ENCODE results near the gene CENPV.

CENPV gene

DNA sequence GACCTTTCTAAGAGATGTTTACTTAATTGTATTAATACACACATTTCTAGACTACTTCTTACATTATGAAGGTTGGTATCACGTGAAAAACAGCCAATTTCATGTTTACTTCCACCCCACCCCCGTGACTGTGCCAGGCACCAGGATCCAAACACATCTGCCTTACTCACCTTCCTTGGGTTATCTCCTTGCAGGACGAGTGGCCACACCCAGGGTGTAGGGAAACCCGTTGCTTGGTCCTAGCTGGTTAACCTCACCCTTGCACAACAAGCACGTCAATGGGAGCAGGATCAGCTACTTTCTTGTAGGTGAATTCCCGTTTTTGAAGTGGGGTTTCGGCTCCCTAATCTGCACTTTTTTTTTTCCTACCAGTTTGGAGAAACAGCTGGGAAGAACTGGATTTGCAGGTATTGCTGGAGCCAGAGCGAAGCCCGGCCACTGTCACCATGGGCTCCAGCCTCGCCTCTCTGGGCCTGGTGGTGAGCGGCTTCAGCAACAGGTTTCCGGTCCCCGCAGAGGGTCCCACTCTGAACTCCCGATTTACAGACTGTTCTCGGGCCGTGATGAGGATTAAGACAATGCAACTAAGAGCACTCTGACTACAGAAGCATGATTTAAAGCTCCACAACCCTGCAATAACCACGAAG is 25.5 kb upstream of the CENPV start:
- ATAC-seq: no peak
- TF ChIP-seq RARB (CRISPR knock-in tag; IDR thresholded peaks at IDR 0.05) (no peak), POU6F1 (CRISPR knock-in tag; IDR thresholded peaks at IDR 0.05; ENCODE audit: borderline replicate concordance, low read depth) (no peak), CSRNP3 (CRISPR knock-in tag; IDR thresholded peaks at IDR 0.05) (no peak), TCF4 (CRISPR knock-in tag; IDR thresholded peaks at IDR 0.05; ENCODE audit: borderline replicate concordance) (no peak), ZFP3 (CRISPR knock-in tag; IDR thresholded peaks at IDR 0.05) (no peak), ZC3H10 (CRISPR knock-in tag; IDR thresholded peaks at IDR 0.05) (no peak), BACH2 (CRISPR knock-in tag; IDR thresholded peaks at IDR 0.05; ENCODE audit: borderline replicate concordance) (no peak), ARNTL (CRISPR knock-in tag; IDR thresholded peaks at IDR 0.05; ENCODE audit: borderline replicate concordance, low read depth) (no peak), ZNF8 (CRISPR knock-in tag; IDR thresholded peaks at IDR 0.05) (no peak), TOX (CRISPR knock-in tag; IDR thresholded peaks at IDR 0.05; ENCODE audit: borderline replicate concordance) (no peak), PPARA (CRISPR knock-in tag; IDR thresholded peaks at IDR 0.05; ENCODE audit: borderline replicate concordance) (no peak), CREB5 (CRISPR knock-in tag; IDR thresholded peaks at IDR 0.05; ENCODE audit: low read depth) (no peak), SNAI2 (CRISPR knock-in tag; IDR thresholded peaks at IDR 0.05) (no peak), ISL1 (CRISPR knock-in tag; IDR thresholded peaks at IDR 0.05) (no peak), GLIS3 (CRISPR knock-in tag; IDR thresholded peaks at IDR 0.05) (no peak), CSDC2 (CRISPR knock-in tag; IDR thresholded peaks at IDR 0.05) (no peak), ESRRG (CRISPR knock-in tag; IDR thresholded peaks at IDR 0.05) (no peak), ZNF70 (CRISPR knock-in tag; IDR thresholded peaks at IDR 0.05) (no peak)

GRCh38 chr17:16377941-16378341 is 24.7 kb upstream of the CENPV start:
- TF ChIP-seq ISL1 (CRISPR knock-in tag; IDR thresholded peaks at IDR 0.05) (peak; percentile 73), RARB (CRISPR knock-in tag; IDR thresholded peaks at IDR 0.05) (no peak), CREB5 (CRISPR knock-in tag; IDR thresholded peaks at IDR 0.05; ENCODE audit: low read depth) (0 out of 2 replicates have a peak, but pooled peaks have one; percentile 38)
- no peak for ATAC-seq

DNA sequence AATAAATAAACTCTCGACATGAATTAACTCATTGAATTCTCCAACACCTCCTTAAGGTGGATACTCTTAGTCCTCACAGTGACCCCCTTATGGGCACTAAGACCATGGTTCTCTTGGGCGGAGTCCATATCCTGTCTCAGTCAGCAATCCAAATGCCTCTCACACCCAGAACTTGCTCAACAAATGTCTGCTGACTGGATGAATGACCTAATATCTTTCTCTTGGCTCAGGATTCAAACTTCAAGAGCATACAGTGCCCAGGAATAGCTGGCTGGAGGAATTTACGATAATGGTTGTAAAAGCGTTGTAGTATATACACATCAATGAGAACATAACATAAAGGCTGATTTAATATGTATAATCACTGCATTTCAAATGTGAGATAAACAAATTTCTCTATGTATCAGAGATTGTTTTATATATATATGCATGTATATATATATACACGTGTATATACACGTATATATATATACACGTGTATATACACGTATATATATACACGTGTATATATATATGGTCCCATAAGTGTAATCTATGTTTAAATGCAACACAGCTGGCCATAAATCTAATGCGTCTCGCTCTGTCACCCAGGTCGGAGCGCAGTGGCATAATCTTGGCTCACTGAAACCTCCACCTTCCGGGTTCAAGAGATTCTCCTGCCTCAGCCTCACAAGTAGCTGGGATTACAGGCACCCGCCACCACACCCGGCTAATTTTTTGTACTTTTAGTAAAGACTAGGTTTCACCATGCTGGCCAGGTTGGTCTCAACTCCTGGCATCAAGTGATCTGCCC is 21.1 kb upstream of the CENPV start:
- no peak for ATAC-seq
- 0 out of 2 replicates have a peak, but pooled peaks have one; percentile 9 for TF ChIP-seq ISL1 (CRISPR knock-in tag; IDR thresholded peaks at IDR 0.05)
- TF ChIP-seq ZNF70 (CRISPR knock-in tag; IDR thresholded peaks at IDR 0.05): no peak

GRCh38 chr17:16371742-16372141 is 18.5 kb upstream of the CENPV start:
- TF ChIP-seq ISL1 (CRISPR knock-in tag; IDR thresholded peaks at IDR 0.05) (peak; percentile 28), CREB5 (CRISPR knock-in tag; IDR thresholded peaks at IDR 0.05; ENCODE audit: low read depth) (peak; percentile 73; the same call in 1 of the 2 replicates), ZFP3 (CRISPR knock-in tag; IDR thresholded peaks at IDR 0.05) (no peak), TSHZ2 (CRISPR knock-in tag; IDR thresholded peaks at IDR 0.05) (0 out of 2 replicates have a peak, but pooled peaks have one; percentile 31)
- ATAC-seq: peak; percentile 84

Measured in SK-N-SH treated with all-trans-retinoic acid at 6 μM for 48 hours (cell line).